Activated CD8-positive, alpha-beta T cell treated with anti-CD3 and anti-CD28 coated beads for 36 hours (primary cell): ENCODE measurements around the gene PPP1CA. TPM values are rescaled to one million over a fixed set of nuclear protein-coding genes. Genes with fewer than 3 reads are reported as not detected.

Experiments
- ATAC-seq: fragments of 200-7000 bp; cut with Tn5 transposase; one replicate; pipeline ENCODE4 v1.10.0; 2021; ENCODE audit warnings: mild to moderate bottlenecking, moderate library complexity
- CTCF ChIA-PET: fragments of 350-600 bp; sonication (Branson Sonifier 250); formaldehyde crosslinking; loops from one replicate; lab custom pipeline; 2021; ENCODE audit warnings: antibody characterized with exemption; lab: Charles Lee
- POLR2A ChIA-PET: fragments of 350-600 bp; sonication (Branson Sonifier 250); formaldehyde crosslinking; loops from one replicate; lab custom pipeline; 2021; ENCODE audit warnings: antibody characterized with exemption; lab: Charles Lee
- DNase-seq: peaks from one replicate; pipeline ENCODE4 v3.0.0-alpha.2; 2020
- H3K27ac Mint-ChIP-seq: one replicate; pipeline ENCODE4 v1.8.0; 2021; ENCODE audit warnings: mild to moderate bottlenecking, mixed read lengths
- H3K27me3 Mint-ChIP-seq: one replicate; pipeline ENCODE4 v1.8.0; 2021; ENCODE audit warnings: mixed read lengths
- H3K36me3 Mint-ChIP-seq: one replicate; pipeline ENCODE4 v1.8.0; 2021; ENCODE audit warnings: low read depth, mixed read lengths
- H3K4me1 Mint-ChIP-seq: one replicate; pipeline ENCODE4 v1.8.0; 2021; ENCODE audit warnings: low read depth, mixed read lengths
- H3K4me3 Mint-ChIP-seq: one replicate; pipeline ENCODE4 v1.8.0; 2021; ENCODE audit warnings: mild to moderate bottlenecking, moderate library complexity, mixed read lengths
- H3K9me3 Mint-ChIP-seq: one replicate; pipeline ENCODE4 v1.8.0; 2021; ENCODE audit warnings: mixed read lengths
- intact Hi-C: fragments of 100-400 bp; cut with micrococcal nuclease; formaldehyde crosslinking; loops from one replicate; pipeline ENCODE4 v1.10.0; 2022
- total RNA-seq, 2 experiments: library from RNA; stranded (reverse); gene quantifications; one replicate each; pipeline ENCODE4 v1.2.3, GENCODE V29; 2021
- TF ChIP-seq, protein P1 (sequence below): fragments of 200-600 bp; IDR thresholded peaks from one replicate; pipeline ENCODE4 v1.8.0; 2022; ENCODE audit warnings: antibody characterized with exemption, mild to moderate bottlenecking

The PPP1CA gene
- total RNA-seq, 2 experiments from 2014 or later: 249 to 258 TPM

- Mint-ChIP-seq H3K27me3 (peaks cover 3% of the 10 kb centered on the region), H3K9me3 (no peaks in the 10 kb centered on the region), H3K36me3 (no peaks in the 10 kb centered on the region), H3K27ac (no peak overlapping the region), H3K4me3 (no peak overlapping the region), H3K4me1 (peaks cover 23% of the 10 kb centered on the region)
- intact Hi-C loops: no loop called here
- no peak for ATAC-seq
- TF ChIP-seq, protein P1, sequence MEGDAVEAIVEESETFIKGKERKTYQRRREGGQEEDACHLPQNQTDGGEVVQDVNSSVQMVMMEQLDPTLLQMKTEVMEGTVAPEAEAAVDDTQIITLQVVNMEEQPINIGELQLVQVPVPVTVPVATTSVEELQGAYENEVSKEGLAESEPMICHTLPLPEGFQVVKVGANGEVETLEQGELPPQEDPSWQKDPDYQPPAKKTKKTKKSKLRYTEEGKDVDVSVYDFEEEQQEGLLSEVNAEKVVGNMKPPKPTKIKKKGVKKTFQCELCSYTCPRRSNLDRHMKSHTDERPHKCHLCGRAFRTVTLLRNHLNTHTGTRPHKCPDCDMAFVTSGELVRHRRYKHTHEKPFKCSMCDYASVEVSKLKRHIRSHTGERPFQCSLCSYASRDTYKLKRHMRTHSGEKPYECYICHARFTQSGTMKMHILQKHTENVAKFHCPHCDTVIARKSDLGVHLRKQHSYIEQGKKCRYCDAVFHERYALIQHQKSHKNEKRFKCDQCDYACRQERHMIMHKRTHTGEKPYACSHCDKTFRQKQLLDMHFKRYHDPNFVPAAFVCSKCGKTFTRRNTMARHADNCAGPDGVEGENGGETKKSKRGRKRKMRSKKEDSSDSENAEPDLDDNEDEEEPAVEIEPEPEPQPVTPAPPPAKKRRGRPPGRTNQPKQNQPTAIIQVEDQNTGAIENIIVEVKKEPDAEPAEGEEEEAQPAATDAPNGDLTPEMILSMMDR: no peak
- ChIA-PET POLR2A (interaction anchor here (2.2 to 3.1 kb wide), 2 partner anchors 15 to 24 kb away, joined by 14 to 16 read pairs; partner anchors contain the start of gene CLCF1), CTCF (interaction anchor here (2.4 to 12.1 kb wide), 3 partner anchors 12 to 19 kb away, joined by 11 to 883 read pairs (median 54); partner anchors contain the start of gene CLCF1)
- no peak for DNase-seq
Measured at GRCh38 chr11:67357831-67358670, 43.6 kb downstream of the PPP1CA start.

GRCh38 chr11:67356864-67357561 is 44.6 kb downstream of the PPP1CA start:
- intact Hi-C loops: loop anchor here (1.0 kb wide), 1 partner anchor 25 kb away; no protein-coding TSS in a partner anchor
- TF ChIP-seq, protein P1: peak; percentile 95
- H3K36me3 Mint-ChIP-seq: no peaks in the 10 kb centered on the region
- DNase-seq (peak; percentile 67), ATAC-seq (peak; percentile 8)
- H3K4me3 Mint-ChIP-seq: no peak overlapping the region
- H3K9me3 Mint-ChIP-seq: no peaks in the 10 kb centered on the region
- H3K27me3 Mint-ChIP-seq: peaks cover 3% of the 10 kb centered on the region
- POLR2A ChIA-PET: interaction anchor here (0.6 to 3.1 kb wide), 6 partner anchors 10 to 123 kb away, joined by 3 to 16 read pairs (median 6); partner anchors contain the start of gene CLCF1
- CTCF ChIA-PET: interaction anchor here (0.6 to 12.1 kb wide), 18 partner anchors 8 to 149 kb away, joined by 3 to 883 read pairs (median 4); partner anchors contain the start of genes CLCF1, PITPNM1, PPP1CA and RAD9A
- H3K27ac Mint-ChIP-seq: peak overlapping the region; percentile 56
- H3K4me1 Mint-ChIP-seq: peaks cover 26% of the 10 kb centered on the region

- CTCF ChIA-PET: interaction anchor here (0.7 to 12.1 kb wide), 16 partner anchors 8 to 149 kb away, joined by 3 to 883 read pairs (median 4); partner anchors contain the start of genes CLCF1, PITPNM1, PPP1CA and RAD9A
- peak overlapping the region; percentile 56 for H3K27ac Mint-ChIP-seq
- H3K4me3 Mint-ChIP-seq: no peak overlapping the region
- peaks cover 30% of the 10 kb centered on the region for H3K4me1 Mint-ChIP-seq
- no peaks in the 10 kb centered on the region for H3K9me3 Mint-ChIP-seq
- DNase-seq (no peak), ATAC-seq (no peak)
- peaks cover 3% of the 10 kb centered on the region for H3K27me3 Mint-ChIP-seq
- H3K36me3 Mint-ChIP-seq: peaks cover 1% of the 10 kb centered on the region
- POLR2A ChIA-PET: interaction anchor here (0.9 to 3.1 kb wide), 5 partner anchors 11 to 109 kb away, joined by 3 to 16 read pairs (median 8); partner anchors contain the start of gene CLCF1
- TF ChIP-seq, protein P1: no peak
- intact Hi-C loops: loop anchor here (1.0 kb wide), 1 partner anchor 26 kb away; no protein-coding TSS in a partner anchor
Measured at GRCh38 chr11:67356387-67356863, 45.2 kb downstream of the PPP1CA start.

DNA sequence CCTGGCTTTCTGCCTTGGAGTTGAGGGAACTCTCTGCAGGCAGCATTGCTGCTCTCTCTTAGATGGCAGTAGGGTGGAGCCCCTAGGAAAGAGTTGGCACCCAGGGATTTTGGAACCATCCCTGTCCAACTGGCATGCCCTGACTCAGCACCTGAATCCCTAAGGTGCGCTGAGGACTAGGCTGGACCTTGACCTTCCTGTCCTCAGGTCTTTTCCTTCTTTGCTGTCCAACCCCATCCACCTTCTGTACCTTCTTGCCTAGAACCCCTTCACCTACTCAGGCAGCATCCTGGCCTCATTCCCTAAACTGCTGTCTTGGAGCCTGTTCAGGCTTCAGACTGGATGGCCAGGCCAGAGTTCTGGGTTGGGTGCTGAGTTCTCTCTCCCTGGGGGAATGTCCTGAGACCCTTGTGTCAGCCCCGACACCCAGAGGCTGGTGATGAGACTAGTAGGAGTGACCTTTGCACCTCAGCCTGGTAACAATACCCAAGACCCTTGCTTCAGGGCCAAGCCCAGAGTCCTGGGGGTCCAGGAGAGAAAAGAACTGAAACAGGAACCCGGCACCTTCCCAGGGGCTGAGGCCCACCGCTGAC is 45.8 kb downstream of the PPP1CA start:
- POLR2A ChIA-PET: interaction anchor here (0.9 to 3.5 kb wide), 6 partner anchors 8 to 37 kb away, joined by 4 to 22 read pairs (median 14); partner anchors contain the start of genes CLCF1 and RAD9A
- no peak for DNase-seq
- Mint-ChIP-seq H3K4me3 (no peak overlapping the region), H3K27me3 (peaks cover 3% of the 10 kb centered on the region), H3K4me1 (peaks cover 35% of the 10 kb centered on the region), H3K9me3 (no peaks in the 10 kb centered on the region), H3K36me3 (peaks cover 1% of the 10 kb centered on the region), H3K27ac (peak overlapping the region; percentile 16)
- intact Hi-C loops: loop anchor here (1.0 kb wide), 1 partner anchor 26 kb away; no protein-coding TSS in a partner anchor
- ATAC-seq: no peak
- CTCF ChIA-PET: interaction anchor here (0.7 to 12.1 kb wide), 14 partner anchors 10 to 150 kb away, joined by 3 to 883 read pairs (median 4); partner anchors contain the start of genes CLCF1, PITPNM1 and PPP1CA
- TF ChIP-seq, protein P1: no peak
